Measurements from ENCODE around the gene ADNP2.

- TF ChIP-seq CTCF (conservative IDR thresholded peaks at IDR 0.05; ENCODE audit: low read length) (no peak), EZH2phosphoT487 (IDR thresholded peaks at IDR 0.05; ENCODE audit: borderline replicate concordance) (no peak)
Measured at GRCh38 chr18:80067897-80068296, 41.2 kb upstream of the ADNP2 start.
